Central memory CD4-positive, alpha-beta T cell (primary cell): ENCODE data around the gene APOL1.

Experiments used
- DNase-seq: peaks from one replicate; pipeline ENCODE4 v3.0.0; 2022

APOL1 gene

DNA sequence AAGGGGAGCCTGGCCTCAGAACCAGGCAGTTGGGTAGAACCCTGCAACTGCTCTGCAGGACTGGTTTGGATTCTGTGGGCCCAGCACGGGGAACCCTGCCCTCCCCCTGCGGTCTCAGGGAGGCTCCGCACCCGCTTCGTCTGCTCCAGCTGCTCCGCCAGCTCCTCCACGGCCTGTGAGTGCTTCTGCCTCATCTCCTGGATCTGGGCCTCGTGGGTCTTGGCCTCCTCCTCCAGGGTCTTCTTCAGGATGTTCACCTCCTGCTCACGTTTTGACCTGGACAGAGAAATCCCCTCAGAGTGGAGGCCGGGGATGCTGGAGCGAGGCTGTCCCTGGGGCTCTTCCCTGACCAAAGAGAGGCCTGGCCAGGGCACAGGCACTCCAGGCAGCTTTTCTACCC, 41.9 kb downstream of the APOL1 start:
- no peak for DNase-seq

DNA sequence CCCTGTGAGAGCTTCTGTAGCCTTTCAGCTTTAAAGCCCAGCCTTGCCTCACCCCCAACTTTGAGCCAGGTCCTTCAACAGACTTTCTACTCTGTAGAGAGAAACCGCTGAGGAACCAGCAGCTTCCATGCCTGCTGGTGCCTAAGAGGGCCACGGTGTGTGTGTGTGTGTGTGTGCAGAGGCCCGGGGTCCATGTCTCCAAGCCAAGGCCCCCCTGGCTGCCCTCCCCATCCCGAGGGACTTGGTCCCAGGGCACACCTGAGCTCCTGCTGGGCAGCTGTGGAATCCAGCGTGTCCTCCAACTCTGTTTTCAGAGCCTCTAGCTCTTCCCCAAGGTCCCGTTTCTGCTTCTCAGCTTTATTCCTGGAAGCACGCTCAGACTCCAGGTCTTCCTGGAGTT, 42.3 kb downstream of the APOL1 start:
- DNase-seq = no peak

DNA sequence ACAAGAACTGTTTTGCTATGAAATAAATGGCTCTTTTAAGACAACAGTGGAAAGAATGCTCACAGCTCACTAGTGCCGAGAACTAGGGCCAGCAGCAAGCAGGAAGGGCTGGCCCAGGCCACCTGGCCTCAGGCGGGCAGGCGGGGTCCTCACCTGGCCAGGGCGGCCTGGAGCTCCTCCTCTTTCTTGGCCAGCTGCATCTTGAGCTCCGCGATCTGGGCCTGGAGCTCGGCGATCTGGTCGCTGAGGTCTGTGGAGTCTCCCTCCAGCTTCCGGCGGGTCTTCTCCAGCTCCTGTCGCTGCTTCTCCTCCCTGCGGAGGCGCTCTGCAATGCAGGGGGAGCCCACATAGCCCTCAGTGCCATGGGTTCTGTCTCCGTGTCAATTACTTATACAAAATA, 43.8 kb downstream of the APOL1 start:
- no peak for DNase-seq

DNA sequence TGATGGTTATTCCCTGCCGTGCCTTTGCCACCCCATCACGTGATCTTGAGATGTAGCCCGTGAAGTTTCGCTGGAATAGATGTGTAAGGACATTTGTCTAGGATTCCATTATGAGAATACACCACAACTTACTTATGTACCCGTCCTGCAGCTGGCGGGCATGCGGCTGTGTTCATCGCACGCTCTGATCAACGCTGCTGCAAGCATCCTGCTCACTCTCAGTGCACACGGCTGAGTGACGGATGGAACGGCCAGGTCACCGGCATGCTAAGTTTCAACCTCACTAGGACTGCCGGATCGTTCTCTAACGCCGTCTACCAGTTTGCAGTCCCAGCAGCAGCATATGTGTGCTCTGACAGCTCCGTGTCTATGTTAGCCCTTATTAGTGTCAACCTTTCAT, 44.6 kb downstream of the APOL1 start:
- DNase-seq = no peak

DNA sequence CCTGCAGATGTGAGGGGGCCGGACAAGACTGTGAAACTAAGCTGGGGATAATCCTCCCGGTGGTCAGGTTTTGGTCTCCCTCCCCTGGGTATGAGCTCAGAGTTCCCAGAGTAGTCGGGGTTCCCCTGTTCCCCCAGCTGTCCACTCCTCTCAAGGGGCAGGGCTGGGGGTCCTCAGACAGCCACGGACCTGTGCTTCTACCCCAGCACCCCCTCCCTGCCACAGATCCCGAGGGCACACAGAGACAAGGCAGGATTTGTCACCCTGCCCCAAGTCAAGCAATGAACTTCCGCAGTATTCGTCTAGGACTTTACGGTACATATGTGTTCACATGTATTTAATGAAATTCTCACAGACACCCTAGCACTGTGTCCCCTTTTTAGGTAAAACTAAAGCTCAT, 45.2 kb downstream of the APOL1 start:
- DNase-seq = no peak

DNA sequence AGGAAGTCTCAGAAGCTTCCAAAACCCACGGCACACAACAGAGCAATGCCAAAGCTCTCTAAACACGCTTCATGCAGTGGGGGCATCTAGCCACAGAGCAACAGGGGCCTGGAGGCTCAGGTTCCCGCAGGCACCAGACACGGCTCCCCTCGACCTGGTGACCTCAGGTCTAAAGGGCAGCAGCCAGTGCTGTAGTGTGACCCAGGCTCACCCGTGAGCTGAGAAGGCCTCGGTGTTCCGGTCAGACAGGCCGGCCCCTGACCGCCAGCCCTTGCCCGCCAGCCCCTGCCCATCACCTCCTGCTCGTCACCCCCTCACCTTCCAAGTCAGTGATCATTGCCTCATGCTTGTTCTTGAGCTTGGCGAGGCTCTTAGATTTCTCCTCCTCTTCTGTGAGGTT, 45.7 kb downstream of the APOL1 start:
- DNase-seq = no peak

DNA sequence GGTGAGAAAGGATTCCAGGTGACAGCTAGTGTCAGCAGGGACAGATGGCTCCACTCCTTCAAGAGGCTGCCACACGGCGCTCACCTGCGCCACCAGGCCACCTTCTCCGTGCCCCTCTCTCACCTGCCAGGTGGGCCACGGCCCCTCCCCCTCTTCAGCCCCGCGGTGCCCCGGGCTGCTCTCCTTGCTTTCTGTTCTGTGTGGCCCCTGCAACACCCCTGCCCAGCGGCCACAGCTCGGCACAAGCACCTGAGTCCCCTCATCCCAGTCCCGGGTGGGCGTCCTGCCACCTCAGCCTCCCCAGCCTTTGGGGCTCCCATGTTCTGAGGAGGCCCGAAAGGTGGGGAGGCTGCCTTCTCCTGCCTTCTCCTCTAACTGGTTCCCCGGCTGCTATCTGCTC, 46.4 kb downstream of the APOL1 start:
- no peak for DNase-seq

DNA sequence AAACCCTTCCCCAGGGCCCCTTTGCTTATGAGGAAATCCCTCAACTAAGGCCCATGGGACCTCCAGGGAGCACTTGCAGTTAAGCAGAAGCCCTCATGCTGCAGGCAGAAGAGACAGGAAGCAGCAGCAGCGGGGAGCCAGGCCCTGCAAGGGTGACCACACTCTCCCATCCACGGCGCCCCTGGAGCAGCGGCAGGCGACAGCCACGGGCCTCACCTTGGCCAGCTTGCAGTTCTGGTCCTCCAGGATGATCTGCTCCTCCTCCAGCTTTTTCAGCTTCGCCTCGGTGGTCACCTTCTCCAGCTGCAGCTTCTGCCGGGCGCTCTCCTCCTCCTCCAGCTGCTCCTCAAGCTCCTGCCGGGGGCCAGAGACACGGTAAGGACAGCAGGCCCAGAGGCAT, 47.0 kb downstream of the APOL1 start:
- DNase-seq = no peak

DNA sequence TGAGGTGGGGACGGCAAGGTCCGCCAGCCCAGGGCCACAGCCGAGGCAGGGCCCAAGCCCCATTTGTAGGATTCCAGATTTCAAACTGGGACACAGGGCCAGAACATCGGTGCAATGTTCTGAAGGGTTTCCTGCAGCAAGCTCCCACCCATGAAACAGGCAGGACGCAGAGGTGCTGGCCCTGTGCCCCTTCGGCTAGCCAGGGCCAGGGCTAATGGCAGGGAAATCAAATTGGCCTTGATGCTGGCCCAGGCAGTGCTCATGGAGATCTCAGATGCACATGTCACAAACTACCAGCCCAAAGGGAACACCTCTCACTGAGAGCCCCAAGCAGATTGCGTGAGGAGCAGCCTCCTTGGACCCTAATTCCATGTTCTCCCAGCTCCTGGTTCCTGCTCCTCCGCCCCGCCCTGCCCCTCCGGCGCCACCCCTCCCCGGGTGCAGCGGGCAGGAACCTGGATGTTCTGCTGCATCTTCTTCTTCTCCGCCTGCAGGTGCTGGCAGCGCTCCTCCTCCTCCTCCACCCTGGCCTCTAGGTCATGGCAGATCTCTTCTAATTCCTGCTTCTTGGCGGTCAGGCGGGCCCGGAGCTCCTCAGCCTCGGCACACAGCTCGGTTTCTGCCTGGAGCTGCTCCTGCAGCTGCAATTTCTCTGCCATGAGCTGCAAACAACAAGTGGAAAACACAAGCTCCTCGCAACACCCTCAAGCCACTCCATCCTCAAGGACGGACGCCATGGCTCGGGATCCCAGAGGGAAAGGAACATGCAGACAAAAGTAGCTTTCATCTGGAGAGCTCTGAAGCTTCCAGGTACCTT, 47.7 kb downstream of the APOL1 start:
- no peak for DNase-seq

DNA sequence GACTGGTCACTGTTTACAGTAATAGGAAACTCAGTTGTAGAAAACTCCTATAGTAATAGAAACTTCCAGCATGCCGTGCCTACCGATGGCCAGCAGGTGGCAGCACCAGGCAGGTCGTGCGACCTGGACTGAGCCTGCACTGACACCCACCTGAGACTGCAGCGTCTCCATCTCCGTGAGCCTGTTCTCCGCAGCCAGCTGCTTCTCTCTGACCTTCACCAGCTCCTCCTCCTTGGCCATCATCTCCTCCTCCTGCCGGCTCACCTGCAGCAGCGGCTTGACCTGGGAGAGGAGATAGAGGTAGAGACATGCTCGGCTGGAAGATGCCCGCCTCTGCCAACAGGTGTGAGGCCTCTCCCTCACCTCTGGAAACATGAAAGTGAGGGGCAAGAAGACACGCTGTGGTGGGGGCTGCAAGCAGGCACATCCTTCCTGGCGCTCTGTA, 48.5 kb downstream of the APOL1 start:
- DNase-seq = peak; percentile 78

DNA sequence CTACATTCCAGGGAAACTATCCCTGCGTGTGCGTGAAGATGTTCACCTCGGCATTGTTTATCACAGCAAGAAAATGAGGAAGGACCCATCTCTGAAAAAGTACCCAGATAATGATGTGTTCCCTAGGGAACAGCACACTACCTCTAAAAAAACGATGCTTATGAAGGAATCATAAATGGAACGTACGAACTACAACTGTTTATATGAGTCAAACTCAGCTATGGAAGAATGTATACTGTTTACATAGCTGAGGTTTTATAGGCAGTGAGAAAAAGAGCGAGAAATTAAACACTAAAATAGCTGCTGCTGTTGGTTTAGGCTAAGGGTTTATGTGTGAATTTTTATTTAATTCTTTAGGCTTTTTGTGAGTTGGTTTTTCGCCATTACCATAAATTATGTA, 48.9 kb downstream of the APOL1 start:
- no peak for DNase-seq

DNA sequence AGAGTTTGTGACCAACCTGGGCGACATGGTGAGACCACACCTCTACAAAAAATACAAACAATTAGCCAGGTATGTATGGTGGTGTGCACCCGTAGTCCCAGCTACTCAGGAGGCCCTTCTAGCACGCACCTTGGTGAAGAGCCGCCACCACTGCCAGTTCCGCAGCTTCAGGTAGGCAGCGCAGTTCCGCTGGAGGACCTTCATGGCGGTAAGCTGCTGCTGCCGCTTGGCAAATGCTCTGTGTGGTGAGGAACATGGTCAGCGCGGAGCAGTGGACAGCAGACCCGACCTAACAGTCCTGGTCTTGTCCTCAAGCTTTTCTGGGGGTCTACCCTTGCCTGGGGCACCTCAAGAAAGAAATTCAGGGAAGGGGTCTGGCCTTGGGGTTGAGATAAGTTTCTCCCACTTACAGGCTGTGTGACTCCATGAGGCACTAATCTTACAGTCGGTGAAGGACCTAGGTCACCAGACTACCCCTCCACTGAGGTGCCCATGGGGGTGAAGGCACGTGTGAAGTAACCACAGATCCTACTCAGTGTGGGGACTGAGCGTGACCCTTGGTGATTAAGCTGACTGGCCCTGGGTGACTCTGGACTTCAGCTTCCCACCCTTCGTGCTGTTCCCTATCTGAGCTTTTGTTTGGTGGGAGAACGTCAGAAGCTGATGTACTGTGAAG, 49.6 kb downstream of the APOL1 start:
- no peak for DNase-seq

DNA sequence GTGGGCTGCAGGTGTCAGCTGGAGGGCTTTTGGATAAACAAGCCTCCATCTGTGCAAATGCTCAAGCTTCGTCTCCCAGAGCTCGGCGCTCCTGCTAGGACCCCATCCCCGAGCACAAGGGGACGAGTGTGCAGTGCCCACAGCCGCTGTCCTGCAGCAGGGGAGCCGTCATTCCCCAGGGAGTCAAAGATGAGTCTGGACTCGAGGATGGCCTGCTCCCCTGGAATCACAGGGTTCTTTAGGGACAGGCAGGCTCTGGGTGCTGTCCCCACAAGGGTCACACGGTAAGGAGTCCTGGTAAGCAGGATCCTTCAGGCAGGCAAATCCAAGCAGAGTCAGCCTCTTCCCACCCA, 50.2 kb downstream of the APOL1 start:
- no peak for DNase-seq

DNA sequence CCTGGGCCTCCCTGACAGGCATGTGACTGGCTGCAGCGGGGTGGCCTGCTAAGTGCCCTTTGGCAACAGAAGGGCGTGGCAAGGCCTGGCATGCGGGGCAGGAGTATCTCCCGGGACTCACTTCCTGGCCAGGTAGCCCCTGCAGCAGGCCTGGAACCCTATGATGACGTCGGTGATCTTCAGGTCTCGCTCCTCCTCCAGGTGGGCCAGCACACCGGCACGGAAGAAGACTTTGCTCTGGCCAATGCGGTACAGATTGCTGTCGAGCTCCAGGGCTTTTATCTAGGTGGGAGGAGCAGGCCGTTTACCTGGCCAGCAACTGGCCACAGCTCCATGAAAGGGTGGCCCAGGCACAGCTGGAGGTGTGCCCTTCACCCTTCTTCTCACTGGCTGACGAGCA, 50.9 kb downstream of the APOL1 start:
- no peak for DNase-seq

DNA sequence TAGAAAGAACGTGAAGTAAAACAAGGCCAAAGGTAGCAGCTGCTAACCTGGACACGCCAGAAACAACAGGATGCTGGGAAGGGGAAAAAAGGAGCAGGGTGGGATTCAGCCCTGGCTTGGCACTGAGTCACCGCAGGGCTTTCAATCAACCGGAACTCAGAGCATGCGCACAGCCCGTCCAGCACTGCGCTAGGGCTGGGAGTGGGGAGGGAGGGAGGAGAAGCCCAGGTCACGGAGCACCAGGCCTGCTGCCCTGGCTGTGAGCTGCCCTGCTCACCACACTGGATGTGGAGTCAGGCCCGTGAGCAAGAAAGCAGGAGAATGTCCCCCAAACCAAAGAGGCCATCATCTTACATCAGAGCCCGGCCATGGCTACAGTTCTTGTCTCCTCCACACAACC, 51.5 kb downstream of the APOL1 start:
- no peak for DNase-seq

DNA sequence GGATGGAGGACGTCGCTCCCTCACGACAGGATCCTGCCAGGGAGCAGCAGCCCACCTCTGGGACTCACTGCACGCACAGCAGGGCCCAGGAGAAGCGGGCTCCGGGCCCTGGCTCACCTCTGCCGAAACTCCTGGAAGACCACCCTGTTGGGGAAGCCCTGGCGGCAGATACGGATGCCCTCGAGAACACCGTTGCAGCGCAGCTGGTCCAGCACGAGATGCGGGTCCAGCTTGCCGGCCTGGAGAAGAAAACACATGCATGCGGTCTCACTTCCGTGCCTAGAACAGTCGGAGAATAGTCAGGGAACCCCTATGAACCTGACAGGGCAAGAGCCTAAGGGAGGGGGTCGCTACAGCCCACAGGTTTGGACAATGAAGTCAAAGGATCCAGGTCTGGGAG, 52.9 kb downstream of the APOL1 start:
- DNase-seq = no peak

DNA sequence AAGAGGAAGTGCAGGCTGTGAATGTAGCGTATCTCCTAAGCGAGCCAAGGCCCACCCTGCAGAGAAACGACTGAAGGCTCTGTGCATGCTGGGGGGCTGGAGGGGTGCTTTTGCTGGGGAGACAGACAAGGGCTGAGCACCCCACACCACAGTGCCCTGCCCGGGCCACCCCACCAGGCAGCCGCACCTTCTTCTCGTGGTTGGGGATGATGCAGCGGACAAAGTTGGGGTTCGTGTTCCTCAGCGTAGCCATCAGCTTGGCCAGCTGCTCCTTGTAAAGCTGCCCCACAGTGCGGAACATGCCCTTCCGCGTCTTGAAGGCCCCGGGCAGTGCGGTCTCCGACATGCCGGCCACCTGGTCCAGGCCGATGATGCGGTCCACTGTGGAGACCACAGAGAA, 53.3 kb downstream of the APOL1 start:
- no peak for DNase-seq

DNA sequence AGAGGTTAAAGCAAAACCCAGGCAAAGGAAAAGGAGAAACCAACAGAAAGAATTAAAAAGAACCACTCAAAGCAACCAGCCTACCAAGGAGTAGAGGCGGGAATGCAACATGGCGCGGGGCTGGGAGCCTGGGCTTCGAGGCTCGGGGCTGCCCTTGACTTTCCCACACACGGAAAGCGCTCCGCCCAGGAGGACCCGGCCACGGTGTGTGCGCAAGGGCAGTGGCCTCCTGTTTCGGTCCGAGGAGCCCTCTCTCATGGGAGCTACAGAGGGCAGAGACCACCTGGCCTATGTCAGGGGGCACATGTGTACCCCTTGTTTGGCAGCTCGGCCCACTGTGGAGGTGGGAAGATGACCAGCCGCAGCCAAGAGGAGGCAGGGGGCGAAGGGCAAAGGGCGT, 55.9 kb downstream of the APOL1 start:
- no peak for DNase-seq

DNA sequence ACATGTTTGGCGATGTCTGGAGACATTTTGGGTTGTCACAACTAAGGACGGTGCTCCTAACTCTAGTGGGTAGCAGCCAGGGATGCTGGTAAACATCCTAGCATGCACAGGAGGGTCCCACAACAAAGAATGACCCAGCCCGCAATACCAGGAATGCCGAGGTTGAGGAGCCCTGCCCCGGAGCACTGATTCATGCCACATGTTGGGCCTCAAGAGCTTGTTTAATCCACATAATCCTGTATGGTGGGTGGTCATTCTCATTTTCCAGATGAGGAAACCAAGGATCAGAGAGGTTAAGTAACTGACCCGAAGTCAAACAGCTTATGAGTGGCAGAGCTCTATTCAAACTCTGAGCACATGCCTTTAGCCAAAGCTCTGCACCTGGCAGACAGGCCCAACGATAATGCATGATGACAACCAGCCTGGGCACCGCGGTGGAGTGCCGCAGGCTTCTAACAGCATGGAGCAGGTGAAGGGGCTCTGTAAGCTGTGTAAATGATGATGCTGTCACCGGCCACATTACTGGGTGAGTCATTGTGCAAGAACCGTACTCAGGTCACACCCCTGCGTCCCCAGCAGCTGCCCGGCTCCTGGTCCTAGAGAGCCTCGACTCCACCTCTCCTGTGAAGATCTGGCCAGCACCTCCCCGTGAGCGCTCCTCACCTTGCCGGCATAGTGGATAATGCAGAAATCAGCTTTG, 58.6 kb downstream of the APOL1 start:
- no peak for DNase-seq

DNA sequence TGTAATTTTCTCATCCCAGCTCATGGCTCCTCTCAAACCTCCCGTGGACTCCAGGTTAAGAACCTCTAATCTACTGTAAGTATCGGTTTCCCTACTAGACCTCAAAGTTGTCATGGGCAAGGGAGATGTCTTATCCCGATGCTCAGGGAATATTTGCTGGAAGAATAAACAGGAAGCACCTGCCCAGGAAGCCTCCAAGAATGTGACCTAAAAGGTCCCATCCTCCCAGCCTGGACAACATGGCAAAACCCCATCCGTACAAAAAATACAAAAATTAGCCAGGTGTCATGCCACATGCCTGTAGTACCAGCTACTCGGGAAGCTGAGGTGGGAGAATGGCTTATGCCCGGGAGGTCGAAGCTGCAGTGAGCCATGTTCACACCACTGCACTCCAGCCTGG, 62.4 kb downstream of the APOL1 start:
- no peak for DNase-seq

DNA sequence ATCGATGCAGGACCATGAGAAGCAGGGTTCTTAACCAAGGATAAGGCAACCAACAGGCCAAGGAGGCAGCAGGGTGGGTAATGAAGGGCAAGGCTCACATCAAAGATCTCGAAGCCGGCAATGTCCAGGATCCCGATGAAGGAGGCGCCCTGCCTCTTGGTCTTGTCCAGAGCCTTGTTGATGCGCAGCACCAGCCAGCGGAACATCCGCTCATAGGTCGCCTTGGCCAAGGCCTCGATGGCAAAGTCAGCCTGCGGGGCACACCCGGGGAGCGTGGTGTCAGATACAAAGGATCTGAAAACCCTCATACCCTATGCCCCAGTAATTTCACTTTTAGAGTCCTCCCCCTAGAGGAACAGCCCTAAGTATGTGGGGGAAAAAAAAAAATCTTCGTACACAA, 63.5 kb downstream of the APOL1 start:
- DNase-seq = no peak
